ENCODE data around the gene PCAT6. TPM values are rescaled to one million over a fixed set of nuclear protein-coding genes. Genes with fewer than 3 reads are reported as not detected.
"Not testable (repeated sequence)": the region's sequence is repeated elsewhere in the genome, so short reads cannot be mapped to it uniquely, and the experiment has no call there.

Gene PCAT6
- total and polyA plus RNA-seq, 9 donors = 0.22 to 2.8 (median 2.3) TPM

GRCh38 chr1:202794931-202795330 is 15.8 kb upstream of the PCAT6 start:
- not testable (repeated sequence) for H3K4me3 ChIP-seq (ENCODE audit: low read length); H3K27me3 ChIP-seq (ENCODE audit: control insufficient read depth, insufficient read depth, low read length); H3K27ac ChIP-seq (ENCODE audit: low read length); H3K4me1 ChIP-seq (ENCODE audit: control insufficient read depth, insufficient read depth, low read length); DNase-seq; H3K9me3 ChIP-seq (replicated peaks; ENCODE audit: control insufficient read depth, low read depth, low read length)
- no CpG with 5 or more reads among the region's 6 CpGs for WGBS (ENCODE audit: insufficient coverage)
- H3K36me3 ChIP-seq (ENCODE audit: control insufficient read depth, insufficient read depth, low read length) = peaks cover 10% of the 10 kb centered on the region

DNA sequence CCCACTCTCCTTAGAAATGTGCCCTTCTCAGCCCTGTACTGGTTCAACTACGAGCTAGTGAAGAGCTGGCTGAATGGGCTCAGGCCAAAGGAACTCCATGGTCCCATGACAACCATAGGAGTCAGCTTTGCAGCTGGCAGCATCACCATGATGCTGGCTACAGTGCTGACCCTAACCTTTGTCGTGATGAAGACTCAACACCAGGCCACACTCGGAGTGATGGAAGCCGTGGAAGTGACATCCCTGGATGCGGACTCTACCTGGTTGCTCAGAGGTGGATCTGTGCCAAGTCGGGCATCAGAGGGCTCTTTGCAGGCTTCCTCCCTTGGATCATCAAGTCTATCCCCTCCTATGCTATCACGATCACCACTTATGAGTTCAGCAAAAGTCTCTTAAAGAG is 14.1 kb upstream of the PCAT6 start:
- WGBS (ENCODE audit: insufficient coverage) = 87% methylated on average over 6 of the region's 7 CpGs
- H3K9me3 ChIP-seq (replicated peaks; ENCODE audit: control insufficient read depth, low read depth, low read length) = no peaks in the 10 kb centered on the region
- H3K4me1 ChIP-seq (ENCODE audit: control insufficient read depth, insufficient read depth, low read length) = peaks cover 6% of the 10 kb centered on the region
- H3K4me3 ChIP-seq (ENCODE audit: low read length) = no peak overlapping the region
- DNase-seq = no peak
- no peak overlapping the region for H3K27ac ChIP-seq (ENCODE audit: low read length)
- H3K36me3 ChIP-seq (ENCODE audit: control insufficient read depth, insufficient read depth, low read length) = peaks cover 10% of the 10 kb centered on the region
- no peaks in the 10 kb centered on the region for H3K27me3 ChIP-seq (ENCODE audit: control insufficient read depth, insufficient read depth, low read length)

GRCh38 chr1:202798260-202798659 is 12.5 kb upstream of the PCAT6 start:
- Histone ChIP-seq H3K27me3 (ENCODE audit: control insufficient read depth, insufficient read depth, low read length) (no peaks in the 10 kb centered on the region), H3K4me3 (ENCODE audit: low read length) (no peak overlapping the region), H3K27ac (ENCODE audit: low read length) (no peak overlapping the region), H3K9me3 (replicated peaks; ENCODE audit: control insufficient read depth, low read depth, low read length) (no peaks in the 10 kb centered on the region), H3K36me3 (ENCODE audit: control insufficient read depth, insufficient read depth, low read length) (peaks cover 10% of the 10 kb centered on the region), H3K4me1 (ENCODE audit: control insufficient read depth, insufficient read depth, low read length) (peaks cover 6% of the 10 kb centered on the region)
- DNase-seq = no peak
- no CpG with 5 or more reads among the region's 4 CpGs for WGBS (ENCODE audit: insufficient coverage)

GRCh38 chr1:202798792-202799331 is 11.9 kb upstream of the PCAT6 start:
- peaks cover 6% of the 10 kb centered on the region for H3K4me1 ChIP-seq (ENCODE audit: control insufficient read depth, insufficient read depth, low read length)
- no peak overlapping the region for H3K27ac ChIP-seq (ENCODE audit: low read length)
- no peak for DNase-seq
- WGBS (ENCODE audit: insufficient coverage) = 52% methylated on average over 3 of the region's 6 CpGs
- no peak overlapping the region for H3K4me3 ChIP-seq (ENCODE audit: low read length)
- H3K27me3 ChIP-seq (ENCODE audit: control insufficient read depth, insufficient read depth, low read length) = no peaks in the 10 kb centered on the region
- H3K36me3 ChIP-seq (ENCODE audit: control insufficient read depth, insufficient read depth, low read length) = peaks cover 10% of the 10 kb centered on the region
- H3K9me3 ChIP-seq (replicated peaks; ENCODE audit: control insufficient read depth, low read depth, low read length) = no peaks in the 10 kb centered on the region

GRCh38 chr1:202800742-202801141 is 10.0 kb upstream of the PCAT6 start:
- H3K4me3 ChIP-seq (ENCODE audit: low read length) = no peak overlapping the region
- H3K36me3 ChIP-seq (ENCODE audit: control insufficient read depth, insufficient read depth, low read length) = peaks cover 10% of the 10 kb centered on the region
- H3K27ac ChIP-seq (ENCODE audit: low read length) = no peak overlapping the region
- no peaks in the 10 kb centered on the region for H3K9me3 ChIP-seq (replicated peaks; ENCODE audit: control insufficient read depth, low read depth, low read length)
- H3K4me1 ChIP-seq (ENCODE audit: control insufficient read depth, insufficient read depth, low read length) = peaks cover 6% of the 10 kb centered on the region
- no peak for DNase-seq
- no peaks in the 10 kb centered on the region for H3K27me3 ChIP-seq (ENCODE audit: control insufficient read depth, insufficient read depth, low read length)
- WGBS (ENCODE audit: insufficient coverage) = no CpG with 5 or more reads among the region's 1 CpG

DNA sequence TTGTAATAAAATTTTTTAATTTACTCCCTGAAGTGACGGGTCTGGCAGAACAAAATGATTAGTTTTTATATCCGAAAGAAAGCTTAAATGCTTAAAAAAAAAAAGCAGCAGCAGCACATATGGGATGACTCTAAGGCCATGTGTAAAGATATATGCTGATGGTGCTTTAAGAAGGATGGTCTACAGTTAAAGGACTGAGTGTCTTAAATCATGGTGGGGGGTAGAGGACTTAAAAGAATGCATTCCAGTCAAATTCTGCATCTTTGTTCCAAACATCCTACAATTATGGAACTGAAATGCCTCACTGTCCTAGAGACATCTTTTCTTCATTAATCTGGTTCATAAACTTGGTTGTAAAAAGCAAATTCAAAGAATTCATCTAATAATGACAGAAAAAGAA is 9.6 kb upstream of the PCAT6 start:
- DNase-seq = no peak
- peaks cover 10% of the 10 kb centered on the region for H3K36me3 ChIP-seq (ENCODE audit: control insufficient read depth, insufficient read depth, low read length)
- H3K4me3 ChIP-seq (ENCODE audit: low read length) = no peak overlapping the region
- no peaks in the 10 kb centered on the region for H3K9me3 ChIP-seq (replicated peaks; ENCODE audit: control insufficient read depth, low read depth, low read length)
- WGBS (ENCODE audit: insufficient coverage) = 86% methylated on average over 1 of the region's 2 CpGs
- no peaks in the 10 kb centered on the region for H3K27me3 ChIP-seq (ENCODE audit: control insufficient read depth, insufficient read depth, low read length)
- H3K4me1 ChIP-seq (ENCODE audit: control insufficient read depth, insufficient read depth, low read length) = peaks cover 8% of the 10 kb centered on the region
- no peak overlapping the region for H3K27ac ChIP-seq (ENCODE audit: low read length)

GRCh38 chr1:202802034-202802433 is 8.7 kb upstream of the PCAT6 start:
- H3K9me3 ChIP-seq (replicated peaks; ENCODE audit: control insufficient read depth, low read depth, low read length) = no peaks in the 10 kb centered on the region
- peaks cover 10% of the 10 kb centered on the region for H3K36me3 ChIP-seq (ENCODE audit: control insufficient read depth, insufficient read depth, low read length)
- no peak overlapping the region for H3K27ac ChIP-seq (ENCODE audit: low read length)
- peaks cover 8% of the 10 kb centered on the region for H3K4me1 ChIP-seq (ENCODE audit: control insufficient read depth, insufficient read depth, low read length)
- 70% methylated on average over 2 of the region's 2 CpGs for WGBS (ENCODE audit: insufficient coverage)
- no peak overlapping the region for H3K4me3 ChIP-seq (ENCODE audit: low read length)
- no peaks in the 10 kb centered on the region for H3K27me3 ChIP-seq (ENCODE audit: control insufficient read depth, insufficient read depth, low read length)
- DNase-seq = no peak

DNA sequence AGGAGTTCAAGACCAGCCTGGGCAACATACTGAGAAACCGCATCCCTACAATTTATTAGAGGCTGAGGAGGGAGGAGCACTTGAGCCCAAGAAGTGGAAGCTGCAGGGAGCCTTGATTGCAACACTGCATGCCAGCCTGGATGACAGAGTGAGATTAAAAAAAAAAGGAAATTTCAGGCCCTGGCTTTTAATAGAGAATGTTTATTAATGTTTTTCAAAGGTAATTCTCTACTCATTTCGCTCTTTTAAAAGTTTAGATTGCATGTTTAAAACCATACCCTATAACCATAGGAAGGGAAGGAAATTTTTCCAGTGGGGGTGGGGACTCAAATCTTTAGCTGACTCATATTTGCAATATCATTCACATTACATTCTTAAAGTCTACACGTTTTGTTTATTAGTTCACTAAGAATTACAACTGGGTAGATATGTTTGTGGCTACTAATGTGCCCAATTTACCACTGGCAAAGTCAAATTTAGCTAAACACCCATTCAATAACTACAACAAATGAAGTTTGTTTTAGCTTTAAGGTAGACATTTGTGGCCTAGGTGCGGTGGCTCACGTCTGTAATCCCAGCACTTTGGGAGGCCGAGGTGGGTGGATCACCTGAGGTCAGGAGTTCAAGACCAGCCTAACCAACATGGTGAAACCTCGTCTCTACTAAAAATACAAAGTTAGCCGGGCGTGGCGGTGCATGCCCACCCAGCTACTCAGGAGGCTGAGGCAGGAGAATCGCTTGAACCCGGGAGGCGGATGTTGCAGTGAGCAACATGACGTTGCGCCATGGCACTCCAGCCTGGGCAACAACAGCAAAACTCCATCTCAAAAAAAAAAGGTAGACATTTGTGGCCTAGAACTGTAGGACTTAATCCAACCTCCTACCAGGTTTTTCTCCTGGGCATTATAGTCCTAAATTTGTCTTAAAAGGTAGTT is 7.5 kb upstream of the PCAT6 start:
- Histone ChIP-seq H3K4me1 (ENCODE audit: control insufficient read depth, insufficient read depth, low read length) (peaks cover 8% of the 10 kb centered on the region), H3K27ac (ENCODE audit: low read length) (no peak overlapping the region), H3K4me3 (ENCODE audit: low read length) (no peak overlapping the region), H3K9me3 (replicated peaks; ENCODE audit: control insufficient read depth, low read depth, low read length) (no peaks in the 10 kb centered on the region), H3K36me3 (ENCODE audit: control insufficient read depth, insufficient read depth, low read length) (peaks cover 7% of the 10 kb centered on the region), H3K27me3 (ENCODE audit: control insufficient read depth, insufficient read depth, low read length) (no peaks in the 10 kb centered on the region)
- DNase-seq = no peak
- WGBS (ENCODE audit: insufficient coverage) = 89% methylated on average over 5 of the region's 15 CpGs

GRCh38 chr1:202804126-202804525 is 6.6 kb upstream of the PCAT6 start:
- peaks cover 4% of the 10 kb centered on the region for H3K4me1 ChIP-seq (ENCODE audit: control insufficient read depth, insufficient read depth, low read length)
- H3K4me3 ChIP-seq (ENCODE audit: low read length) = no peak overlapping the region
- DNase-seq = no peak
- no peaks in the 10 kb centered on the region for H3K36me3 ChIP-seq (ENCODE audit: control insufficient read depth, insufficient read depth, low read length)
- no peak overlapping the region for H3K27ac ChIP-seq (ENCODE audit: low read length)
- no CpG with 5 or more reads among the region's 4 CpGs for WGBS (ENCODE audit: insufficient coverage)
- H3K9me3 ChIP-seq (replicated peaks; ENCODE audit: control insufficient read depth, low read depth, low read length) = no peaks in the 10 kb centered on the region
- H3K27me3 ChIP-seq (ENCODE audit: control insufficient read depth, insufficient read depth, low read length) = no peaks in the 10 kb centered on the region

GRCh38 chr1:202805886-202806844 is 4.6 kb upstream of the PCAT6 start:
- H3K27me3 ChIP-seq (ENCODE audit: control insufficient read depth, insufficient read depth, low read length) = no peaks in the 10 kb centered on the region
- peak overlapping the region; percentile 77 for H3K27ac ChIP-seq (ENCODE audit: low read length)
- H3K4me3 ChIP-seq (ENCODE audit: low read length) = peak overlapping the region; percentile 83
- H3K9me3 ChIP-seq (replicated peaks; ENCODE audit: control insufficient read depth, low read depth, low read length) = no peaks in the 10 kb centered on the region
- 17% methylated on average over 2 of the region's 7 CpGs for WGBS (ENCODE audit: insufficient coverage)
- H3K36me3 ChIP-seq (ENCODE audit: control insufficient read depth, insufficient read depth, low read length) = no peaks in the 10 kb centered on the region
- DNase-seq = no peak
- H3K4me1 ChIP-seq (ENCODE audit: control insufficient read depth, insufficient read depth, low read length) = peaks cover 12% of the 10 kb centered on the region
